22Rv1 (cell line): ENCODE results near the gene ELOVL2.

Experiments
- H3K27ac ChIP-seq: fragments of 450-650 bp; 2 replicates; pipeline ENCODE4 v1.5.1; 2017
- CTCF ChIP-seq: fragments of 450-650 bp; IDR thresholded peaks from 2 replicates; pipeline ENCODE4 v1.5.1; 2017; ENCODE audit warnings: mild to moderate bottlenecking
- ZFX ChIP-seq: fragments of 450-650 bp; IDR thresholded peaks from 2 replicates; pipeline ENCODE4 v1.6.1; 2017; ENCODE audit warnings: antibody characterized with exemption, borderline replicate concordance

The ELOVL2 gene

GRCh38 chr6:11066505-11067347 lies 22.6 kb upstream of the ELOVL2 start:
- no peak for TF ChIP-seq ZFX
- TF ChIP-seq CTCF: no peak

GRCh38 chr6:11065436-11066202 lies 21.5 kb upstream of the ELOVL2 start:
- TF ChIP-seq CTCF (no peak), ZFX (no peak)
- no peak overlapping the region for H3K27ac ChIP-seq

More at GRCh38 chr6:11066505-11067347, 22.6 kb upstream of the ELOVL2 start:
- H3K27ac ChIP-seq: no peak overlapping the region

GRCh38 chr6:11064836-11065235 lies 20.7 kb upstream of the ELOVL2 start:
- TF ChIP-seq ZFX (no peak), CTCF (no peak)
- H3K27ac ChIP-seq: no peak overlapping the region

- no peak for TF ChIP-seq CTCF
- TF ChIP-seq ZFX: no peak
- no peak overlapping the region for H3K27ac ChIP-seq
These were observed 18.6 kb upstream of the ELOVL2 start for GRCh38 chr6:11062715-11063114.

GRCh38 chr6:11062083-11062482 lies 18.0 kb upstream of the ELOVL2 start:
- no peak for TF ChIP-seq CTCF
- H3K27ac ChIP-seq: no peak overlapping the region

- H3K27ac ChIP-seq: no peak overlapping the region
- TF ChIP-seq ZFX: no peak
- no peak for TF ChIP-seq CTCF
These were observed 14.3 kb upstream of the ELOVL2 start for GRCh38 chr6:11058406-11058805.

- no peak for TF ChIP-seq ZFX
- TF ChIP-seq CTCF: no peak
- no peak overlapping the region for H3K27ac ChIP-seq
These were observed 12.8 kb upstream of the ELOVL2 start for GRCh38 chr6:11056871-11057270.
